Activated CD4-positive, alpha-beta T cell treated with anti-CD3 and anti-CD28 coated beads, Interleukin-2, amount 10 ng/mL, durations not matched to agents 24 days and 14 days (primary cell): ENCODE results near the gene GABBR1. TPM values are rescaled to one million over a fixed set of nuclear protein-coding genes. Genes with fewer than 3 reads are reported as not detected.

ENCODE experiments used
- DNase-seq: peaks from one replicate; pipeline ENCODE4 v3.0.0; 2022
- H3K27ac Mint-ChIP-seq: one replicate; pipeline ENCODE4 v1.8.0; 2022; ENCODE audit warnings: mild to moderate bottlenecking, mixed read lengths
- H3K27me3 Mint-ChIP-seq: one replicate; pipeline ENCODE4 v1.8.0; 2022; ENCODE audit warnings: mixed read lengths
- H3K36me3 Mint-ChIP-seq: one replicate; pipeline ENCODE4 v1.8.0; 2022; ENCODE audit warnings: low read depth, mild to moderate bottlenecking, mixed read lengths
- H3K4me1 Mint-ChIP-seq: one replicate; pipeline ENCODE4 v1.8.0; 2021; ENCODE audit warnings: mixed read lengths
- H3K4me3 Mint-ChIP-seq: one replicate; pipeline ENCODE4 v1.8.0; 2022; ENCODE audit warnings: mild to moderate bottlenecking, moderate library complexity, mixed read lengths
- H3K9me3 Mint-ChIP-seq: one replicate; pipeline ENCODE4 v1.8.0; 2021; ENCODE audit warnings: mixed read lengths
- intact Hi-C: fragments of 100-400 bp; cut with micrococcal nuclease; formaldehyde crosslinking; loops from one replicate; pipeline ENCODE4 v1.15.1; 2023
- total RNA-seq: library from RNA; stranded (reverse); gene quantifications from 2 replicates; pipeline ENCODE4 v1.2.3, GENCODE V29; 2022

GABBR1 gene
- total RNA-seq, 1 donor from 2014 or later = 20.4 TPM

- Mint-ChIP-seq H3K4me3 (no peak overlapping the region), H3K4me1 (peaks cover 11% of the 10 kb centered on the region), H3K27me3 (peaks cover 20% of the 10 kb centered on the region), H3K27ac (no peak overlapping the region), H3K9me3 (peaks cover 6% of the 10 kb centered on the region), H3K36me3 (no peaks in the 10 kb centered on the region)
- peak; percentile 65 for DNase-seq
- intact Hi-C loops = no loop called here
These were observed 116.9 kb downstream of the GABBR1 start for GRCh38 chr6:29516108-29516507.

DNA sequence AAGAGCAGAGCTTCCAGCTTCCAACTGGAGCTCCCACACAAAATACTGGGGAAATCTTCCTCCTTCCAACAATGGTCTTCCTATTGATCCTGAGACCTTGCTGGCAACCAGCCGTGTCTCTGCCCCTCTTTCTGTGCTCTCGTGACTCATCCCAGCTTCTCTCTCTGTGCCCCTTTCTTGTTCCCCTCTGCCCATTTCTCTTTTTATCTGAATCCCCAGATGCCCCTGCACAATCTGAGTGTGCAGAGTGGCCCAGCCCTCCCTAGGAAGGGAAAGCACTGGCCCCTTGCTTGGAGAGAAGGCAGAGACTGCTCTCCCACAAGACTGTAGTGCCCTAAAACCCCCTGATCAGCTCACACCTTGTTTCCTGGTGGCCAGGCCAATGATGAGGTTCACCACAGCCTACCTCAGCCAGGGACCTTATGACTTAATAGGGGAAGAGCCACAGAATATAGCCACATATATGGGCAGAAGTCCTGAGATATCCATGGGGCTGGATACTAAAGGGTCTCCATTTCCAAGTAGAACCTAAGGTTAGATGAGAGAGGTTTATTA, 122.2 kb downstream of the GABBR1 start:
- Mint-ChIP-seq H3K4me3 (no peak overlapping the region), H3K4me1 (peaks cover 4% of the 10 kb centered on the region), H3K27me3 (peaks cover 21% of the 10 kb centered on the region), H3K36me3 (no peaks in the 10 kb centered on the region), H3K27ac (no peak overlapping the region), H3K9me3 (peaks cover 6% of the 10 kb centered on the region)
- no peak for DNase-seq
- intact Hi-C loops = no loop called here

DNA sequence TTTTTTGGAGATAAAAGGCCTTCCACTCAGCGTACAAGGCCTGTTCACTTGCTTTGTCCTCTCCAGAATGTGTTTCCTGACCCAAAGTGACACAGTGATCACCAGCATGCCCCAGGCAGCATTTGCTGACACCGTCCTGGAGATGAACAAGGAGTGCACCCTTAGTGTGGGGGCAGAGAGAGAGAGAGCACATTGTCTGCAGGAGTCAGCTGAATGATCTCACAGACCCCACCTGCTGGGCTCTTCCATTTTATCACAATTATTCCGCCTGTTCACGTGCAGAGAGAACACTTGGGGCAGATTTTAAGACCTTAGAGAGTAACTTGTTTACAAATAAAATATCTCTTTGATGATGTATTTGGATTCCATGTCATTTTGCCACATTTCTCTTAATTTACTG, 122.8 kb downstream of the GABBR1 start:
- H3K27me3 Mint-ChIP-seq = peaks cover 21% of the 10 kb centered on the region
- intact Hi-C loops = no loop called here
- DNase-seq = no peak
- no peak overlapping the region for H3K27ac Mint-ChIP-seq
- peaks cover 3% of the 10 kb centered on the region for H3K4me1 Mint-ChIP-seq
- no peak overlapping the region for H3K4me3 Mint-ChIP-seq
- H3K36me3 Mint-ChIP-seq = no peaks in the 10 kb centered on the region
- peaks cover 6% of the 10 kb centered on the region for H3K9me3 Mint-ChIP-seq

Other genes starting within 250 kb of the GABBR1 start
- gene OR12D2, start 237.6 kb downstream of the GABBR1 start, total RNA-seq = not detected in 2 replicates
- gene OR12D1, start 218.3 kb downstream of the GABBR1 start, total RNA-seq = not detected in 2 replicates
- not detected in 2 replicates for gene OR10C1, start 193.9 kb downstream of the GABBR1 start, total RNA-seq
- gene OR11A1, start 176.1 kb downstream of the GABBR1 start, total RNA-seq = not detected in 2 replicates
- gene OR2H1, start 176.0 kb downstream of the GABBR1 start, total RNA-seq = not detected in 2 replicates
- not detected in 2 replicates for gene MAS1L, start 145.2 kb downstream of the GABBR1 start, total RNA-seq
- gene UBD, start 73.5 kb downstream of the GABBR1 start, total RNA-seq = 0.49 and 0.62 TPM in 2 replicates
- gene OR2H2, start 48.1 kb downstream of the GABBR1 start, total RNA-seq = not detected in 2 replicates
- gene MOG, start 23.9 kb upstream of the GABBR1 start, total RNA-seq = not detected in 2 replicates
- 2.0 and 2.7 TPM in 2 replicates for gene ZFP57, start 48.0 kb upstream of the GABBR1 start, total RNA-seq
- 254 and 270 TPM in 2 replicates for gene HLA-F, start 90.3 kb upstream of the GABBR1 start, total RNA-seq
- gene HLA-G, start 194.6 kb upstream of the GABBR1 start, total RNA-seq = 0.85 and 1.2 TPM in 2 replicates